GM12891 (cell line): ENCODE measurements around the gene CACNB1.

Experiments used
- PAX5 ChIP-seq: IDR thresholded peaks from 2 replicates; pipeline ENCODE4 v1.6.1; 2011; ENCODE audit warnings: low read length, moderate library complexity, mild to moderate bottlenecking; ENCODE audit not compliant: insufficient read depth, severe bottlenecking
- POLR2A ChIP-seq: IDR thresholded peaks from 2 replicates; pipeline ENCODE4 v1.6.1; 2011; ENCODE audit warnings: low read depth, low read length, control low read depth
- POLR2AphosphoS5 ChIP-seq: IDR thresholded peaks from 2 replicates; pipeline ENCODE4 v1.6.1; 2011; ENCODE audit warnings: low read depth, low read length, control low read depth
- POU2F2 ChIP-seq: IDR thresholded peaks from 2 replicates; pipeline ENCODE4 v1.6.1; 2011; ENCODE audit warnings: low read depth, mild to moderate bottlenecking, control low read depth, low read length, moderate library complexity
- SPI1 ChIP-seq: IDR thresholded peaks from 2 replicates; pipeline ENCODE4 v1.6.1; 2011; ENCODE audit warnings: low read depth, low read length, control low read depth
- TAF1 ChIP-seq: IDR thresholded peaks from 2 replicates; pipeline ENCODE4 v1.6.1; 2011; ENCODE audit warnings: low read depth, low read length, control low read depth

GRCh38 chr17:39208893-39209292 is 11.4 kb upstream of the CACNB1 start:
- TF ChIP-seq POLR2A (no peak), POLR2AphosphoS5 (no peak), TAF1 (no peak), PAX5 (peak; percentile 91), SPI1 (no peak), POU2F2 (no peak)
